Suprapubic skin (tissue), 3 donors: ENCODE results near the gene ETFRF1.

Experiments
- EP300 ChIP-seq: sonication (generic); formaldehyde crosslinking; IDR thresholded peaks from one replicate; pipeline ENCODE4 v1.6.1; 2017; ENCODE audit warnings: antibody characterized with exemption
- TF ChIP-seq, protein P1 (sequence below), 2 donors: fragments of 200-600 bp in 1 of 2; fragments of 450-650 bp in 1 of 2; sonication (generic) in 1 of 2; IDR thresholded peaks; one replicate each; pipeline ENCODE4 v1.5.1; 2016 to 2019; ENCODE audit warnings: antibody characterized with exemption in 2 of 2, mild to moderate bottlenecking in 1 of 2, moderate library complexity in 1 of 2

GRCh38 chr12:25243680-25243990 lies 48.6 kb downstream of the ETFRF1 start:
- TF ChIP-seq, protein P1, sequence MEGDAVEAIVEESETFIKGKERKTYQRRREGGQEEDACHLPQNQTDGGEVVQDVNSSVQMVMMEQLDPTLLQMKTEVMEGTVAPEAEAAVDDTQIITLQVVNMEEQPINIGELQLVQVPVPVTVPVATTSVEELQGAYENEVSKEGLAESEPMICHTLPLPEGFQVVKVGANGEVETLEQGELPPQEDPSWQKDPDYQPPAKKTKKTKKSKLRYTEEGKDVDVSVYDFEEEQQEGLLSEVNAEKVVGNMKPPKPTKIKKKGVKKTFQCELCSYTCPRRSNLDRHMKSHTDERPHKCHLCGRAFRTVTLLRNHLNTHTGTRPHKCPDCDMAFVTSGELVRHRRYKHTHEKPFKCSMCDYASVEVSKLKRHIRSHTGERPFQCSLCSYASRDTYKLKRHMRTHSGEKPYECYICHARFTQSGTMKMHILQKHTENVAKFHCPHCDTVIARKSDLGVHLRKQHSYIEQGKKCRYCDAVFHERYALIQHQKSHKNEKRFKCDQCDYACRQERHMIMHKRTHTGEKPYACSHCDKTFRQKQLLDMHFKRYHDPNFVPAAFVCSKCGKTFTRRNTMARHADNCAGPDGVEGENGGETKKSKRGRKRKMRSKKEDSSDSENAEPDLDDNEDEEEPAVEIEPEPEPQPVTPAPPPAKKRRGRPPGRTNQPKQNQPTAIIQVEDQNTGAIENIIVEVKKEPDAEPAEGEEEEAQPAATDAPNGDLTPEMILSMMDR (IDR thresholded peaks at IDR 0.05) = no peak
- no peak for TF ChIP-seq EP300
